Measurements from ENCODE around the gene TAX1BP1. TPM values are rescaled to one million over a fixed set of nuclear protein-coding genes. Genes with fewer than 3 reads are reported as not detected.

Gene TAX1BP1
- total RNA-seq, 2 experiments from 2014 or later: 72.5 to 74.8 TPM

GRCh38 chr7:27784399-27785053, 44.6 kb downstream of the TAX1BP1 start:
- no peaks in the 10 kb centered on the region for H3K9me3 Mint-ChIP-seq
- peaks cover 25% of the 10 kb centered on the region for H3K4me1 Mint-ChIP-seq
- H3K27me3 Mint-ChIP-seq: no peaks in the 10 kb centered on the region
- no peak for DNase-seq
- peaks cover 4% of the 10 kb centered on the region for H3K36me3 Mint-ChIP-seq
- no peak overlapping the region for H3K4me3 Mint-ChIP-seq
- peak overlapping the region; percentile 13 for H3K27ac Mint-ChIP-seq

GRCh38 chr7:27788437-27788836, 48.5 kb downstream of the TAX1BP1 start:
- no peak for DNase-seq
- Mint-ChIP-seq H3K27ac (no peak overlapping the region), H3K27me3 (no peaks in the 10 kb centered on the region), H3K9me3 (no peaks in the 10 kb centered on the region), H3K4me3 (no peak overlapping the region), H3K4me1 (peaks cover 14% of the 10 kb centered on the region), H3K36me3 (peaks cover 8% of the 10 kb centered on the region)

- no peak for DNase-seq
- Mint-ChIP-seq H3K27ac (no peak overlapping the region), H3K27me3 (no peaks in the 10 kb centered on the region), H3K9me3 (no peaks in the 10 kb centered on the region), H3K4me3 (no peak overlapping the region), H3K36me3 (peaks cover 15% of the 10 kb centered on the region), H3K4me1 (peaks cover 3% of the 10 kb centered on the region)
These were observed 53.8 kb downstream of the TAX1BP1 start for GRCh38 chr7:27793780-27794179.

GRCh38 chr7:27795977-27796376, 56.0 kb downstream of the TAX1BP1 start:
- Mint-ChIP-seq H3K4me3 (no peak overlapping the region), H3K27me3 (no peaks in the 10 kb centered on the region), H3K9me3 (no peaks in the 10 kb centered on the region), H3K27ac (no peak overlapping the region), H3K36me3 (peaks cover 13% of the 10 kb centered on the region), H3K4me1 (peaks cover 2% of the 10 kb centered on the region)
- DNase-seq: no peak

- H3K27me3 Mint-ChIP-seq: no peaks in the 10 kb centered on the region
- DNase-seq: no peak
- H3K27ac Mint-ChIP-seq: no peak overlapping the region
- H3K36me3 Mint-ChIP-seq: peaks cover 14% of the 10 kb centered on the region
- H3K4me1 Mint-ChIP-seq: no peaks in the 10 kb centered on the region
- no peaks in the 10 kb centered on the region for H3K9me3 Mint-ChIP-seq
- H3K4me3 Mint-ChIP-seq: no peak overlapping the region
These were observed 59.2 kb downstream of the TAX1BP1 start for GRCh38 chr7:27799212-27799611.

- no peak overlapping the region for H3K4me3 Mint-ChIP-seq
- no peak overlapping the region for H3K27ac Mint-ChIP-seq
- no peaks in the 10 kb centered on the region for H3K9me3 Mint-ChIP-seq
- peaks cover 8% of the 10 kb centered on the region for H3K36me3 Mint-ChIP-seq
- DNase-seq: no peak
- no peaks in the 10 kb centered on the region for H3K4me1 Mint-ChIP-seq
- H3K27me3 Mint-ChIP-seq: no peaks in the 10 kb centered on the region
These were observed 63.0 kb downstream of the TAX1BP1 start for GRCh38 chr7:27802999-27803398.

GRCh38 chr7:27804139-27804538, 64.2 kb downstream of the TAX1BP1 start:
- Mint-ChIP-seq H3K9me3 (no peaks in the 10 kb centered on the region), H3K4me1 (peaks cover 2% of the 10 kb centered on the region), H3K27me3 (no peaks in the 10 kb centered on the region), H3K36me3 (peaks cover 8% of the 10 kb centered on the region), H3K4me3 (no peak overlapping the region), H3K27ac (no peak overlapping the region)
- DNase-seq: no peak

- Mint-ChIP-seq H3K9me3 (no peaks in the 10 kb centered on the region), H3K36me3 (peaks cover 9% of the 10 kb centered on the region), H3K27ac (no peak overlapping the region)
These were observed 68.7 kb downstream of the TAX1BP1 start for GRCh38 chr7:27808626-27809025.

GRCh38 chr7:27810186-27810585, 70.2 kb downstream of the TAX1BP1 start:
- H3K36me3 Mint-ChIP-seq: peaks cover 12% of the 10 kb centered on the region
- DNase-seq: no peak
- peaks cover 2% of the 10 kb centered on the region for H3K4me1 Mint-ChIP-seq
- H3K9me3 Mint-ChIP-seq: no peaks in the 10 kb centered on the region
- no peaks in the 10 kb centered on the region for H3K27me3 Mint-ChIP-seq
- H3K27ac Mint-ChIP-seq: no peak overlapping the region
- no peak overlapping the region for H3K4me3 Mint-ChIP-seq

More at GRCh38 chr7:27808626-27809025, 68.7 kb downstream of the TAX1BP1 start:
- Mint-ChIP-seq H3K27me3 (no peaks in the 10 kb centered on the region), H3K4me1 (peaks cover 2% of the 10 kb centered on the region), H3K4me3 (no peak overlapping the region)
- DNase-seq: no peak

- no peak overlapping the region for H3K27ac Mint-ChIP-seq
- DNase-seq: no peak
- no peaks in the 10 kb centered on the region for H3K27me3 Mint-ChIP-seq
- H3K36me3 Mint-ChIP-seq: peaks cover 12% of the 10 kb centered on the region
- no peaks in the 10 kb centered on the region for H3K9me3 Mint-ChIP-seq
- peaks cover 2% of the 10 kb centered on the region for H3K4me1 Mint-ChIP-seq
- H3K4me3 Mint-ChIP-seq: no peak overlapping the region
These were observed 72.7 kb downstream of the TAX1BP1 start for GRCh38 chr7:27812706-27813105.

- H3K9me3 Mint-ChIP-seq: no peaks in the 10 kb centered on the region
- H3K27me3 Mint-ChIP-seq: no peaks in the 10 kb centered on the region
- H3K36me3 Mint-ChIP-seq: peaks cover 3% of the 10 kb centered on the region
- DNase-seq: no peak
- H3K4me3 Mint-ChIP-seq: no peak overlapping the region
- H3K27ac Mint-ChIP-seq: no peak overlapping the region
- H3K4me1 Mint-ChIP-seq: peaks cover 4% of the 10 kb centered on the region
These were observed 82.3 kb downstream of the TAX1BP1 start for GRCh38 chr7:27822245-27822644.

- no peak overlapping the region for H3K27ac Mint-ChIP-seq
- H3K4me3 Mint-ChIP-seq: no peak overlapping the region
- H3K36me3 Mint-ChIP-seq: peaks cover 3% of the 10 kb centered on the region
- no peak for DNase-seq
- H3K4me1 Mint-ChIP-seq: no peaks in the 10 kb centered on the region
- no peaks in the 10 kb centered on the region for H3K27me3 Mint-ChIP-seq
- no peaks in the 10 kb centered on the region for H3K9me3 Mint-ChIP-seq
These were observed 85.9 kb downstream of the TAX1BP1 start for GRCh38 chr7:27825891-27826290.

GRCh38 chr7:27826357-27826756, 86.4 kb downstream of the TAX1BP1 start:
- no peaks in the 10 kb centered on the region for H3K4me1 Mint-ChIP-seq
- H3K9me3 Mint-ChIP-seq: no peaks in the 10 kb centered on the region
- DNase-seq: no peak

GRCh38 chr7:27834179-27834921, 94.4 kb downstream of the TAX1BP1 start:
- peaks cover 8% of the 10 kb centered on the region for H3K36me3 Mint-ChIP-seq

More at GRCh38 chr7:27826357-27826756, 86.4 kb downstream of the TAX1BP1 start:
- Mint-ChIP-seq H3K36me3 (peaks cover 3% of the 10 kb centered on the region), H3K27me3 (no peaks in the 10 kb centered on the region), H3K27ac (no peak overlapping the region), H3K4me3 (no peak overlapping the region)

GRCh38 chr7:27835376-27835775, 95.4 kb downstream of the TAX1BP1 start:
- no peak for DNase-seq
- Mint-ChIP-seq H3K27ac (no peak overlapping the region), H3K36me3 (peaks cover 10% of the 10 kb centered on the region), H3K4me1 (peaks cover 8% of the 10 kb centered on the region), H3K4me3 (no peak overlapping the region), H3K9me3 (no peaks in the 10 kb centered on the region), H3K27me3 (no peaks in the 10 kb centered on the region)

More at GRCh38 chr7:27834179-27834921, 94.4 kb downstream of the TAX1BP1 start:
- no peak overlapping the region for H3K4me3 Mint-ChIP-seq
- H3K27ac Mint-ChIP-seq: no peak overlapping the region
- H3K27me3 Mint-ChIP-seq: no peaks in the 10 kb centered on the region
- DNase-seq: no peak
- peaks cover 2% of the 10 kb centered on the region for H3K4me1 Mint-ChIP-seq
- H3K9me3 Mint-ChIP-seq: no peaks in the 10 kb centered on the region

GRCh38 chr7:27836536-27836935, 96.6 kb downstream of the TAX1BP1 start:
- H3K9me3 Mint-ChIP-seq: no peaks in the 10 kb centered on the region
- H3K27ac Mint-ChIP-seq: no peak overlapping the region
- H3K36me3 Mint-ChIP-seq: peaks cover 10% of the 10 kb centered on the region

More at GRCh38 chr7:27836536-27836935, 96.6 kb downstream of the TAX1BP1 start:
- Mint-ChIP-seq H3K4me1 (peaks cover 11% of the 10 kb centered on the region), H3K4me3 (no peak overlapping the region), H3K27me3 (no peaks in the 10 kb centered on the region)
- no peak for DNase-seq
